Breast epithelium (tissue), 4 donors: ENCODE data around the gene TRMT44. TPM values are rescaled to one million over a fixed set of nuclear protein-coding genes. Genes with fewer than 3 reads are reported as not detected.

Source experiments
- DNase-seq, 2 donors: peaks; one replicate each; pipeline ENCODE4 v3.0.0-alpha.2; 2019; ENCODE audit warnings: low spot score in 2 of 2
- H3K27ac ChIP-seq, 2 donors: fragments of 200-600 bp; sonication (generic) in 1 of 2; one replicate each; pipeline ENCODE4 v1.5.1; 2016 to 2019; ENCODE audit warnings: mild to moderate bottlenecking in 1 of 2
- H3K27me3 ChIP-seq, 2 donors: fragments of 200-600 bp; sonication (generic) in 1 of 2; one replicate each; pipeline versions ENCODE4 v1.5.1 to v1.6.0; 2017 to 2019; ENCODE audit warnings: control low read depth in 1 of 2, mild to moderate bottlenecking in 1 of 2
- H3K36me3 ChIP-seq: fragments of 200-600 bp; one replicate; pipeline ENCODE4 v1.5.1; 2019
- H3K4me1 ChIP-seq, 2 donors: fragments of 200-600 bp; sonication (generic); one replicate each; pipeline ENCODE4 v1.5.1; 2016 to 2019; ENCODE audit warnings: control low read depth in 1 of 2
- H3K4me3 ChIP-seq, 3 donors: fragments of 200-600 bp; sonication (generic); 1 replicate in 2 of 3; 2 replicates in 1 of 3; pipeline ENCODE4 v1.5.1; 2016 to 2019; ENCODE audit warnings: mild to moderate bottlenecking in 3 of 3, moderate library complexity in 2 of 3
- H3K9me3 ChIP-seq, 2 donors: fragments of 200-600 bp; sonication (generic) in 1 of 2; one replicate each; pipeline ENCODE4 v1.5.1; 2016 to 2019; ENCODE audit warnings: control low read depth in 1 of 2
- POLR2A ChIP-seq: fragments of 450-650 bp; IDR thresholded peaks from one replicate; pipeline ENCODE4 v1.6.1; 2016; ENCODE audit warnings: antibody characterized with exemption, mild to moderate bottlenecking, moderate library complexity
- POLR2AphosphoS5 ChIP-seq, 3 donors: sonication (generic); formaldehyde crosslinking; IDR thresholded peaks; one replicate each; pipeline ENCODE4 v1.6.1; 2017; ENCODE audit warnings: antibody characterized with exemption in 3 of 3
- intact Hi-C: fragments of 100-400 bp; cut with DNase I; formaldehyde crosslinking; loops from one replicate; pipeline ENCODE4 v1.15.1; 2023; ENCODE audit warnings: low total_unique reads
- total RNA-seq, 3 donors: library from RNA; depleted of rRNA; stranded (reverse); fragments of >200 nt; gene quantifications; one replicate each; pipeline ENCODE4 v1.1.0, GENCODE V29; 2016
- TF ChIP-seq, protein P1 (sequence below), 3 donors: fragments of 450-650 bp; IDR thresholded peaks; one replicate each; pipeline ENCODE4 v1.5.1; 2016 to 2017; ENCODE audit warnings: antibody characterized with exemption in 3 of 3, mild to moderate bottlenecking in 3 of 3, moderate library complexity in 3 of 3

Gene TRMT44
- total RNA-seq, 3 donors from 2014 or later: 24.6 to 47.7 (median 28.2) TPM

DNA sequence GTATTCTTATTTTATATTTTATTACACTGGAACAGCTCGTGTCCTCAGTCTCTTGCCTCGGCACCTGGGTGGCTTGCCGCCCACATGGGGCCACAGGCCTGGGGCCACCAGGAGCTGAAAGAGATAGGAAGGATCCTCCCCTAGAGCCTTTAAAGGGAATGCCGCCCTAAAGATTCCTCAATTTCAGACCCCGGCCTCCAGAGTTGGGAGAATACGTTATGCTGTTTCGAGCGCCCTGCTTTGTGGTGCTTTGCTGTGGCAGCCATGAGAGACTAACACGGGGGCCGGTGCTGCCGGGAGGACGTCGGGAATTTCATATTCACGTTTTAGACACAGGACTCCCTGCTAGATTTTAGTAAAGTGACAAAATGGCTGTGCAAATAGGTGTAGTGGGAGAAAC is 33.3 kb upstream of the TRMT44 start:
- Histone ChIP-seq H3K4me3 (no peak overlapping the region), H3K27me3 (no peaks in the 10 kb centered on the region), H3K4me1 (no peaks in the 10 kb centered on the region), H3K9me3 (no peaks in the 10 kb centered on the region), H3K27ac (no peak overlapping the region), H3K36me3 (no peaks in the 10 kb centered on the region)
- intact Hi-C loops: no loop called here
- TF ChIP-seq POLR2AphosphoS5 (IDR thresholded peaks at IDR 0.05) (no peak), POLR2A (no peak)
- TF ChIP-seq, protein P1, sequence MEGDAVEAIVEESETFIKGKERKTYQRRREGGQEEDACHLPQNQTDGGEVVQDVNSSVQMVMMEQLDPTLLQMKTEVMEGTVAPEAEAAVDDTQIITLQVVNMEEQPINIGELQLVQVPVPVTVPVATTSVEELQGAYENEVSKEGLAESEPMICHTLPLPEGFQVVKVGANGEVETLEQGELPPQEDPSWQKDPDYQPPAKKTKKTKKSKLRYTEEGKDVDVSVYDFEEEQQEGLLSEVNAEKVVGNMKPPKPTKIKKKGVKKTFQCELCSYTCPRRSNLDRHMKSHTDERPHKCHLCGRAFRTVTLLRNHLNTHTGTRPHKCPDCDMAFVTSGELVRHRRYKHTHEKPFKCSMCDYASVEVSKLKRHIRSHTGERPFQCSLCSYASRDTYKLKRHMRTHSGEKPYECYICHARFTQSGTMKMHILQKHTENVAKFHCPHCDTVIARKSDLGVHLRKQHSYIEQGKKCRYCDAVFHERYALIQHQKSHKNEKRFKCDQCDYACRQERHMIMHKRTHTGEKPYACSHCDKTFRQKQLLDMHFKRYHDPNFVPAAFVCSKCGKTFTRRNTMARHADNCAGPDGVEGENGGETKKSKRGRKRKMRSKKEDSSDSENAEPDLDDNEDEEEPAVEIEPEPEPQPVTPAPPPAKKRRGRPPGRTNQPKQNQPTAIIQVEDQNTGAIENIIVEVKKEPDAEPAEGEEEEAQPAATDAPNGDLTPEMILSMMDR (IDR thresholded peaks at IDR 0.05): no peak
- DNase-seq: no peak

DNA sequence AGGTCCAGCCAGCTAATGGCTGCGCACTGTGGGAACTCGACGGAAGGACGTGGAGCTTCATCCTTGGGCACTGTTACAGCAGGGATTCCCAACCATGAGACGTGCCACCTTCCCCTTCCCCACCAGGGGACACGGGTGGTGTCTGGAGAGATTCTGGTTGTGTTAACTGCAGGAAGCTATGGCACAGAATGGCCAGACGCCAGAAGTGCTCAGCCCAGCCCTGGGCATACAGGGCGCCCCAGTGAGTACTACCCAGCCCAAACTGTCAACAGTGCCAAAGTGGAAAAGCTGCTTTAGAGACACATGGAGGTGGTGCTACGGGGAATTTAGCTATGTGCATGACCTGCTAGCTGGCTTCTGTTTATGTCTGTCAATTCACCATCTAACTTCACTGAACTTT is 32.8 kb upstream of the TRMT44 start:
- TF ChIP-seq, protein P1 (IDR thresholded peaks at IDR 0.05): no peak
- TF ChIP-seq POLR2AphosphoS5 (IDR thresholded peaks at IDR 0.05) (no peak), POLR2A (no peak)
- Histone ChIP-seq H3K27me3 (no peaks in the 10 kb centered on the region), H3K4me3 (no peak overlapping the region), H3K9me3 (no peaks in the 10 kb centered on the region), H3K4me1 (no peaks in the 10 kb centered on the region), H3K36me3 (no peaks in the 10 kb centered on the region), H3K27ac (no peak overlapping the region)
- no peak for DNase-seq
- intact Hi-C loops: no loop called here

DNA sequence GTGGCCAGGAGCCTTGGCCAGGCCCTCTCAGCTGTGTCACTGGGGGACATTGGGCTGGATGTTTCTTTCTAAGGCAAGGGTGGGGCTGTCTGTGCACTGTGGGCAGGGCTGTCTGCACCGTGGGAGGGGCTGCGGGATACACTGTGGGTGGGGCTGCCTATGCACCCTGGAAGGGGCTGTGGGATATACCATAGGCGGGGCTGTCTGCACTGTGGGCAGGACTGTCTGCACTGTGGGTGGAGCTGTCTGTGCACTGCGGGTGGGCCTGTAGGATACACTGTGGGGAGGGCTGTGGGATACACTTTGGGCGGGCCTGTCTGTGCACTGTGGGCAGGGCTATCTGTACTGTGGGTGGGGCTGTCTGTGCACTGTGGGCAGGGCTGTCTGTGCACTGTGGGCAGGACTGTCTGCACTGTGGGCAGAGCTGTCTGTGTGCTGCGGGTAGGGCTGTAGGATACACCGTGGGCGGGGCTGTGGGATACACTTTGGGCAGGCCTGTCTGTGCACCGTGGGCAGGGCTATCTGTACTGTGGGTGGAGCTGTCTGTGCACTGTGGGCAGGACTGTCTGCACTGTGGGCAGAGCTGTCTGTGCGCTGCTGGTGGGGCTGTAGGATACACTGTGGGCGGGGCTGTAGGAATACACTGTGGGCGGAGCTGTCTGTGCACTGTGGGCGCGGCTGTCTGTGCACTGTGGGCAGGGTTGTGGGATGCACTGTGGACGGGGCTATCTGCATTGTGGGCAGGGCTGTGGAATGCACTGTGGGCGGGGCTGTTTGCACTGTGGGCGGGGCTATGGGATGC is 31.1 kb upstream of the TRMT44 start:
- Histone ChIP-seq H3K27me3 (no peaks in the 10 kb centered on the region), H3K4me3 (no peak overlapping the region), H3K4me1 (no peaks in the 10 kb centered on the region), H3K27ac (no peak overlapping the region), H3K9me3 (no peaks in the 10 kb centered on the region), H3K36me3 (no peaks in the 10 kb centered on the region)
- TF ChIP-seq POLR2AphosphoS5 (IDR thresholded peaks at IDR 0.05) (no peak), POLR2A (no peak)
- TF ChIP-seq, protein P1 (IDR thresholded peaks at IDR 0.05): no peak
- intact Hi-C loops: loop anchor here (10.0 kb wide), 1 partner anchor 165 kb away; no protein-coding TSS in a partner anchor
- DNase-seq: no peak

DNA sequence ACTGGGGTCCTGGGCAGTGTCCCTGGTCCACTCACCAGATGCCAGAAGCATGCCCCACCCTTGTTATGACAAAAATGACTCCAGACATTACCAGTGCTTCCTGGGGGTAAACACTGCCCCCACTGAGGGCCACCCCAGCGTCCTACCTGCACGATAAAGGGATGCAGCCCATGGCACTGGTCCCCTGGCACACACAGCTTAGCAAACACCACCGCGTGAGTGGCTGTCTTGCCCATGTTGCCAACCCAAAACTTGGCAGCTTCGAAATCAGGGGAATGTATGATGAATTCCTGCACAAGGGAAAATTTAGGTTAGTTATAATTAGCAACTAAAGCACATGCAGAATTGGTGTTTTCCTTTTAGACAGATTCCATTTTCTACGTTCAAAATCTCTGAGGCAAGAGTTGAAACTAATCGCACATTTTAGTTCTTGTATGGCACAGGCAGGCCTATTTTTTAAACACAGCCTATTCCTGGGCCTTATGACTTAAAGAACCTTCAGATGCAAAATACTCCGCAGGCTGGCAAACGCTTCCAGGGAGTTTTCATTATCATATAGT is 30.4 kb upstream of the TRMT44 start:
- no peak for DNase-seq
- H3K36me3 ChIP-seq: no peaks in the 10 kb centered on the region

More for the DNA sequence above, 30.4 kb upstream of the TRMT44 start:
- Histone ChIP-seq H3K4me1 (no peaks in the 10 kb centered on the region), H3K27ac (no peak overlapping the region), H3K27me3 (no peaks in the 10 kb centered on the region), H3K9me3 (no peaks in the 10 kb centered on the region), H3K4me3 (no peak overlapping the region)
- TF ChIP-seq POLR2AphosphoS5 (IDR thresholded peaks at IDR 0.05): no peak
- no peak for TF ChIP-seq POLR2A
- TF ChIP-seq, protein P1 (IDR thresholded peaks at IDR 0.05): no peak
- intact Hi-C loops: loop anchor here (10.0 kb wide), 1 partner anchor 165 kb away; no protein-coding TSS in a partner anchor
